HepG2 (cell line): ENCODE results near the gene GRAP. TPM values are rescaled to one million over a fixed set of nuclear protein-coding genes. Genes with fewer than 3 reads are reported as not detected.

Experiments
- CCDC6 ChIP-seq: sonication (generic); formaldehyde crosslinking; IDR thresholded peaks from 2 replicates; pipeline ENCODE4 v1.8.1; 2022; ENCODE audit warnings: mild to moderate bottlenecking, missing genetic modification reagents, moderate library complexity
- EHMT2 ChIP-seq: fragments of 200-600 bp; sonication (generic); IDR thresholded peaks from 2 replicates; pipeline ENCODE4 v1.7.0; 2017; ENCODE audit warnings: antibody characterized with exemption, low read depth, low read length, borderline replicate concordance
- GATAD2A ChIP-seq: IDR thresholded peaks from 2 replicates; pipeline ENCODE4 v1.6.1; 2016
- MEF2D ChIP-seq: sonication (generic); formaldehyde crosslinking; IDR thresholded peaks from 2 replicates; pipeline ENCODE4 v1.5.1; 2020; ENCODE audit warnings: mild to moderate bottlenecking, missing genetic modification reagents
- MLLT10 ChIP-seq: sonication (generic); formaldehyde crosslinking; IDR thresholded peaks from 2 replicates; pipeline ENCODE4 v1.4.0; 2020; ENCODE audit warnings: missing genetic modification reagents
- NKX3-1 ChIP-seq: sonication (generic); formaldehyde crosslinking; IDR thresholded peaks from 2 replicates; pipeline ENCODE4 v1.5.0; 2020; ENCODE audit warnings: missing genetic modification reagents
- PHF21A ChIP-seq: sonication (generic); formaldehyde crosslinking; IDR thresholded peaks from 2 replicates; pipeline ENCODE4 v1.5.0; 2020; ENCODE audit warnings: mild to moderate bottlenecking, missing genetic modification reagents
- RARG ChIP-seq: sonication (generic); formaldehyde crosslinking; IDR thresholded peaks from 2 replicates; pipeline ENCODE4 v1.4.0; 2020; ENCODE audit warnings: low read depth, mild to moderate bottlenecking, missing genetic modification reagents
- RFXANK ChIP-seq: IDR thresholded peaks from 2 replicates; pipeline ENCODE4 v1.6.1; 2016
- SAP130 ChIP-seq: IDR thresholded peaks from 2 replicates; pipeline ENCODE4 v1.6.1; 2016; ENCODE audit warnings: low read depth
- SMC3 ChIP-seq: IDR thresholded peaks from 2 replicates; pipeline ENCODE4 v1.6.1; 2011; ENCODE audit warnings: low read length, improper control_type of control experiment
- ZMAT3 ChIP-seq: sonication (generic); formaldehyde crosslinking; conservative IDR thresholded peaks from 2 replicates; pipeline ENCODE4 v1.7.0; 2021; ENCODE audit warnings: missing genetic modification reagents
- ZNF224 ChIP-seq: sonication (generic); formaldehyde crosslinking; IDR thresholded peaks from 2 replicates; pipeline ENCODE4 v1.5.0; 2020; ENCODE audit warnings: mild to moderate bottlenecking, missing genetic modification reagents
- ZNF737 ChIP-seq: sonication (generic); formaldehyde crosslinking; IDR thresholded peaks from 2 replicates; pipeline ENCODE4 v1.5.0; 2020; ENCODE audit warnings: missing genetic modification reagents, mild to moderate bottlenecking, borderline replicate concordance
- ZSCAN22 ChIP-seq: sonication (generic); formaldehyde crosslinking; IDR thresholded peaks from 2 replicates; pipeline ENCODE4 v1.4.0; 2020; ENCODE audit warnings: mild to moderate bottlenecking, missing genetic modification reagents
- polyA plus RNA-seq, 8 experiments: library from polyadenylated mRNA; depleted of rRNA in 3 of 8; stranded (reverse) in 7 of 8; unstranded in 1 of 8; fragments of >200 nt; fragmentation: Illumina TruSeq in 4 of 8; extraction: Trizol in 4 of 8; gene quantifications; 2 replicates each; pipeline versions ENCODE4 v1.2.1 to v1.2.3, GENCODE V29; 2011 to 2016; ENCODE audit warnings: low read depth in 4 of 8, missing spikeins in 1 of 8, mixed read lengths in 1 of 8; ENCODE audit not compliant: insufficient read depth in 1 of 8
- total RNA-seq, 5 experiments: library from RNA; depleted of rRNA; stranded (reverse); fragments of >200 nt; fragmentation: Illumina TruSeq; extraction: Trizol; gene quantifications; 2 replicates each; pipeline ENCODE4 v1.2.3, GENCODE V29; 2016; ENCODE audit warnings: low read depth in 1 of 5
- TF ChIP-seq, protein P1 (sequence below), 2 experiments: sonication (generic) in 1 of 2; formaldehyde crosslinking in 1 of 2; IDR thresholded peaks; 2 replicates each; pipeline versions ENCODE4 v1.5.1 to v1.6.1; 2011 to 2020; ENCODE audit warnings: borderline replicate concordance in 1 of 2, low read depth in 1 of 2, low read length in 1 of 2, mild to moderate bottlenecking in 1 of 2, missing genetic modification reagents in 1 of 2, moderate library complexity in 1 of 2
- TF ChIP-seq, protein P2 (sequence below), 2 experiments: sonication (generic) in 1 of 2; formaldehyde crosslinking in 1 of 2; IDR thresholded peaks; 2 replicates each; pipeline versions ENCODE4 v1.4.0 to v1.6.1; 2016 to 2020; ENCODE audit warnings: borderline replicate concordance in 1 of 2, low read depth in 1 of 2, mild to moderate bottlenecking in 1 of 2, missing genetic modification reagents in 1 of 2
- TF ChIP-seq, protein P3 (sequence below): sonication (generic); formaldehyde crosslinking; IDR thresholded peaks from 2 replicates; pipeline ENCODE4 v1.4.0; 2020; ENCODE audit warnings: missing genetic modification reagents
- TF ChIP-seq, protein P4 (sequence below): sonication (generic); formaldehyde crosslinking; IDR thresholded peaks from 2 replicates; pipeline ENCODE4 v1.5.0; 2020; ENCODE audit warnings: missing genetic modification reagents

GRAP gene
- total and polyA plus RNA-seq, 2 of the 13 experiments (the other 11 are each of a cell fraction or from before 2014, with no cell fraction given) = 0.77 to 1.7 TPM

DNA sequence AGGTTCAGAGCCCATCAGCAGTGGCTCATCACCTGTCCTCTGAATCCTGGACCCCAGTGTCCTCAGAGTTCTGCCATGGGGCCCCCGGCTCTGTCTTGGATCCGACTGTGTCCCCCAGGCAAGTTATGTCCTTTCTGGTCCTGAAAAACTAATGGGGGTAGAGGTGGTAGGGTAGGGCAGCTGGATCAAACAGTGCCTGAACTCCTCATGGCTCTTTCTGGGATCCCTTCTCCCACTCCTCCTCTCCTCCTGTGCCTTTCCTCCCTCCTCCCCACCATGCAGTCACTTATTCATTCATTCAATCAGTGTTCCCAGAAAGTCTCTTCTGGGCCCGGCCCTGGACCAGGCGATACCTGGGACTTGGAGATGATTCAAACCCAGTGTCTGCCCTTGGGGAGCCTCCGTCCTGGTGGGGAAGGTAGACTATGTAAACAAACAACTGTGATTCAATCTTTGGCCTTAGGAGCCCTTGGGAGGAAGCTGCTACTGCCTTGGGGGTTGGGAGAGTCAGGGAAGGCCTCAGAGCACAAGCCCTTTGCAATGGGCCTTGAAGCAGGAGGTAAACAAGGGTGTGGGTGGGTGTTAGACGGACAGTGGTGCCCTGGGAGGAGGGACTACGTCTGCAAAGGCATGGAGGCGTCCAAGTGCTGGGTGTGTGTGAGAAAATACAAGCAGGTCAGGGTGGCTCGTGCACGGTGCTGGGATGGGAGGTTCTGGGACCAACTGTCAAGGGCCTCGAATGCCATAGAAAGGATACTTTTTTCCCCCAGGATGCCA, 35.8 kb downstream of the GRAP start (continued):
- TF ChIP-seq GATAD2A (CRISPR knock-in tag) (peak; percentile 53; the same call in 1 of the 2 replicates), CCDC6 (CRISPR knock-in tag) (no peak), RARG (CRISPR knock-in tag) (no peak), PHF21A (CRISPR knock-in tag) (peak; percentile 67; the same call in 1 of the 2 replicates), SMC3 (no peak), ZNF224 (CRISPR knock-in tag) (no peak), NKX3-1 (CRISPR knock-in tag) (no peak), RFXANK (CRISPR knock-in tag) (no peak), SAP130 (CRISPR knock-in tag) (peak; percentile 58), ZNF737 (CRISPR knock-in tag) (no peak), MLLT10 (CRISPR knock-in tag) (no peak), MEF2D (CRISPR knock-in tag) (0 out of 2 replicates have a peak, but pooled peaks have one; percentile 25), ZSCAN22 (CRISPR knock-in tag) (no peak), ZMAT3 (no peak), EHMT2 (no peak)
- TF ChIP-seq, protein P1, sequence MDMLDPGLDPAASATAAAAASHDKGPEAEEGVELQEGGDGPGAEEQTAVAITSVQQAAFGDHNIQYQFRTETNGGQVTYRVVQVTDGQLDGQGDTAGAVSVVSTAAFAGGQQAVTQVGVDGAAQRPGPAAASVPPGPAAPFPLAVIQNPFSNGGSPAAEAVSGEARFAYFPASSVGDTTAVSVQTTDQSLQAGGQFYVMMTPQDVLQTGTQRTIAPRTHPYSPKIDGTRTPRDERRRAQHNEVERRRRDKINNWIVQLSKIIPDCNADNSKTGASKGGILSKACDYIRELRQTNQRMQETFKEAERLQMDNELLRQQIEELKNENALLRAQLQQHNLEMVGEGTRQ (IDR thresholded peaks at IDR 0.05; ENCODE audit: low read depth, low read length) = no peak
- TF ChIP-seq, protein P1 (CRISPR knock-in tag; IDR thresholded peaks at IDR 0.05; ENCODE audit: borderline replicate concordance) = no peak
- TF ChIP-seq, protein P2, sequence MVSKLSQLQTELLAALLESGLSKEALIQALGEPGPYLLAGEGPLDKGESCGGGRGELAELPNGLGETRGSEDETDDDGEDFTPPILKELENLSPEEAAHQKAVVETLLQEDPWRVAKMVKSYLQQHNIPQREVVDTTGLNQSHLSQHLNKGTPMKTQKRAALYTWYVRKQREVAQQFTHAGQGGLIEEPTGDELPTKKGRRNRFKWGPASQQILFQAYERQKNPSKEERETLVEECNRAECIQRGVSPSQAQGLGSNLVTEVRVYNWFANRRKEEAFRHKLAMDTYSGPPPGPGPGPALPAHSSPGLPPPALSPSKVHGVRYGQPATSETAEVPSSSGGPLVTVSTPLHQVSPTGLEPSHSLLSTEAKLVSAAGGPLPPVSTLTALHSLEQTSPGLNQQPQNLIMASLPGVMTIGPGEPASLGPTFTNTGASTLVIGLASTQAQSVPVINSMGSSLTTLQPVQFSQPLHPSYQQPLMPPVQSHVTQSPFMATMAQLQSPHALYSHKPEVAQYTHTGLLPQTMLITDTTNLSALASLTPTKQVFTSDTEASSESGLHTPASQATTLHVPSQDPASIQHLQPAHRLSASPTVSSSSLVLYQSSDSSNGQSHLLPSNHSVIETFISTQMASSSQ (IDR thresholded peaks at IDR 0.05; ENCODE audit: low read depth) = no peak
- TF ChIP-seq, protein P2 (CRISPR knock-in tag; IDR thresholded peaks at IDR 0.05; ENCODE audit: borderline replicate concordance) = no peak
- TF ChIP-seq, protein P3, sequence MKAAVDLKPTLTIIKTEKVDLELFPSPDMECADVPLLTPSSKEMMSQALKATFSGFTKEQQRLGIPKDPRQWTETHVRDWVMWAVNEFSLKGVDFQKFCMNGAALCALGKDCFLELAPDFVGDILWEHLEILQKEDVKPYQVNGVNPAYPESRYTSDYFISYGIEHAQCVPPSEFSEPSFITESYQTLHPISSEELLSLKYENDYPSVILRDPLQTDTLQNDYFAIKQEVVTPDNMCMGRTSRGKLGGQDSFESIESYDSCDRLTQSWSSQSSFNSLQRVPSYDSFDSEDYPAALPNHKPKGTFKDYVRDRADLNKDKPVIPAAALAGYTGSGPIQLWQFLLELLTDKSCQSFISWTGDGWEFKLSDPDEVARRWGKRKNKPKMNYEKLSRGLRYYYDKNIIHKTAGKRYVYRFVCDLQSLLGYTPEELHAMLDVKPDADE (CRISPR knock-in tag) = no peak
- TF ChIP-seq, protein P4, sequence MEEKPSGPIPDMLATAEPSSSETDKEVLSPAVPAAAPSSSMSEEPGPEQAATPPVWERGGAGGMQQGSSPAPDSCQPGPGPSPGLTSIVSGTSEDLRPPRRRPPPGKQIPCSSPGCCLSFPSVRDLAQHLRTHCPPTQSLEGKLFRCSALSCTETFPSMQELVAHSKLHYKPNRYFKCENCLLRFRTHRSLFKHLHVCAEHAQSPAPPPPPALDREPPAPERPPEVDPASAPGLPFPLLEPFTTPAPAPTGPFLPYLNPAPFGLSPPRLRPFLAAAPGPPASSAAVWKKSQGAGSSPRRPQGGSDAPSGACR (CRISPR knock-in tag) = no peak
